NCI-H82 treated with DMSO at 0.1 percent for 48 hours (cell line): ENCODE data around the gene CPNE8.

Experiments used
- DNase-seq: peaks from one replicate; lab custom pipeline; 2025; ENCODE audit not compliant: unreplicated experiment; lab: John Stamatoyannopoulos, UW

Gene CPNE8

DNA sequence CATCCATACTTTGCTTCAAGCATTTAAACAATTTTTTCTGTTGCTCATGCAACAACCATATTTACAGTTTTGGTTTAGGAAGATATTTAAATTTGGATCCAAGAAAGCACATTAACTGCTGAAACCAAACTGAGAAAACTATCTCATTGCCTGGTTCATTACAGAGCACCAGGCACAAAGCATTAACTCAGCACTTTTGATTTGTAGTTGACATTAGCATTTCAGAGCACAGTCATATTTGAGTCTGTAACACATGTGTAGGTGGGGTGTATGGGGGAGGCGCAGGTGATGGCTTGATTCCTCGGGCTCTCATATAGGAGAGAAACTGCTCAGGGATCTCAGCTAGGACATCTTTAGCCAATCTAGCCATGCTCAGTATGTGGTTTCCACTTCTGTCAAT lies 251.7 kb downstream of the CPNE8 start:
- DNase-seq, result no peak

- no peak for DNase-seq
Observed at GRCh38 chr12:38648813-38649212, 256.6 kb downstream of the CPNE8 start.

DNA sequence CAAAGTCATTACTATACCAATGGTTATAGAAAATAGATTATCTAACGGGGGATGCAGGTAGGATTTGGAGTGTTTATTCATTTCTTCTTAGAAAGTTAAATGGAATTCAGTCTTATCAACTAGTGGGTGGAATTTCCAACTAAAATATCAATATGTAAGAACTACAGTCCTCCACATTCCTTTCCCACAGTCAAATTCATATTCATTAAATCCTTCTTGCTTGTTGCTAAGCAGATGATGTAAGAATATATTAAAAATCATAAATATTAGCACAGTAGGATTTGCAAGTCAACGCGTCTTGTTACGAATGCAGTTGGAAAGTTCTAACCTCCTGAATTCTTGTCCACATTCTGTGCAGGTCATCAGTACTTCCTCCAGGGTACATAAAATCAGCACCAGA lies 259.2 kb downstream of the CPNE8 start:
- no peak for DNase-seq

DNA sequence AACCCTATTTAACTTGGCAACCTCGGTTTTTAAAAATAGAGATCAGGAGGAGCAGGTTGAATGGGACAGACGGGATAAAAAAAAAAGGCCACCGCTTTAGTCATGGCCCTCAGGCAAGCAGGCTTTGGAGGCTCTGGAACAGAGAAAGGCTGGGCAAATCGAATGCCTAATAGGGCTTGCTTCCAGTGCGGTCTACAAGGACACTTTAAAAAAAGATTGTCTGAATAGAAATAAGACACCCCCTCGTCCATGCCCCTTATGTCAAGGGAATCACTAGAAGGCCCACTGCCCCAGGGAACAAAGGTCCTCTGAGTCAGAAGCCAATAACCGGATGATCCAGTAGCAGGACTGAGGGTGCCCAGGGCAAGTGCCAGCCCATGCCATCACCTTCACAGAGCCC lies 265.8 kb downstream of the CPNE8 start:
- no peak for DNase-seq

GRCh38 chr12:38638401-38638800 lies 267.0 kb downstream of the CPNE8 start:
- no peak for DNase-seq

GRCh38 chr12:38633511-38633910 lies 271.9 kb downstream of the CPNE8 start:
- DNase-seq, result no peak

DNA sequence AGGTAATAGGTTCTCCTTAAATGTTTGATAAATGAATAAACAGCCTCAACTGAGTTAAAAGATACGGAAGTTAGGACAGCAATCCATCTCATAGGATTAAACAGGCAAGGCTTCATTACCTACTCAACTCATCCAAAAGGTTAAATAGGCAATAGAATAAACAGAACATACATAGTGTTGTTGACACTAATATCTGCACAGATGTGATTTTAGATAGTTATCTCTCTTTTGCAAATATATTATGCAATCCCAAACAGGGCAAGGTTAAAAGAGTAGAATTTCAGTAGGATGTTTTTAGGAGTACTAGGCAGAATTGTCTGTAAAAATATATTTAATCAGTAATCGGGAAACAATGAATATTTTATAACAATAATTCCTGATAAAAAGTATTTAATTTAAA lies 276.3 kb downstream of the CPNE8 start:
- no peak for DNase-seq

- DNase-seq, result no peak
Observed at GRCh38 chr12:38628288-38628687, 277.1 kb downstream of the CPNE8 start.

- no peak for DNase-seq
Observed at GRCh38 chr12:38625306-38625705, 280.1 kb downstream of the CPNE8 start.

GRCh38 chr12:38614171-38614570 lies 291.2 kb downstream of the CPNE8 start:
- DNase-seq, result no peak

DNA sequence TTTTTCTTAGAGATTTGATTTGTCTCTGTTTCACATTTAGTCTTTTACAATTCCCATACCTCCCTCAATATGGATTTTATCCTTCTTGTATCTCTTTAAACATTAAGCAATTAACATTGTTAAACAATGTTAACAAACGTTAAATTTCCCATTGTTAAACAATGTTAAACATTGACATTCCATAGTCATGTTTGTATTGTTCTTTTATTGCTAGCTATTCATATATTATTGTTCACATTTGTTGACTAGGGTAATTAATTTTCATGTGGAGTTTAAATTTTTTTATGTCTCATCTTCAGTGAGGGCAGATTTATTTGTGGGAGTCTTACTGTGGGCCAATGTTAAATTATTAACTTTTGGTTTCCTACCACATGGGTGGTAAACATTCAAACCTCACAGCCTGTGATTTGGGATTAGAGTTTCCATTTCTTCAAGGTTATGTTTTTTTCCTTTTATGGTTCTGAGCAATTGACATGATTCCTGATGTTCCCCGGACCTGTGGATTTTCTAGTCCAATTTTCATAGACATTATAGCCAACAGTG lies 294.5 kb downstream of the CPNE8 start:
- DNase-seq, result no peak

DNA sequence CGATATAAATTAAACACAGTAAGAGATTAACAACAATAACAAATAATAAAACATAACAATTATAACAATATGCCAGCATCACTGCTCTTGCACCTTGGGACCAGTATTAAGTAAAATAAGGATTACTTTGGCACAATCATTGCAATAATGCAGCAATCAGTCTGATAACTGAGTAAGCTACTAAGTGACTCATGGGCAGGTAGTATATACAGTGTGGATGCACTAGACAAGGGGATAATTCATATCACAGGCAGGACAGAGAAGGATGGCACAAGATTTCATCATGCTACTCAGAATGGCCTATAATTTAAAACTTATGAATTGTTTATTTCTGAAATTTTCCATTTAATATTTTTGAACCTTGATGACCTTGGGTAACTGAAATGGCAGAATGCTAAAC lies 298.1 kb downstream of the CPNE8 start:
- no peak for DNase-seq
